HG02623 (cell line): ENCODE data around the gene ATPAF1.
"Not testable (repeated sequence)": the region's sequence is repeated elsewhere in the genome, so short reads cannot be mapped to it uniquely, and the experiment has no call there.

Experiments
- ATAC-seq: cut with Tn5 transposase; IDR thresholded peaks from one replicate; pipeline ENCODE4 v1.9.1; 2021; ENCODE audit warnings: moderate library complexity; ENCODE audit not compliant: unreplicated experiment

Gene ATPAF1

DNA sequence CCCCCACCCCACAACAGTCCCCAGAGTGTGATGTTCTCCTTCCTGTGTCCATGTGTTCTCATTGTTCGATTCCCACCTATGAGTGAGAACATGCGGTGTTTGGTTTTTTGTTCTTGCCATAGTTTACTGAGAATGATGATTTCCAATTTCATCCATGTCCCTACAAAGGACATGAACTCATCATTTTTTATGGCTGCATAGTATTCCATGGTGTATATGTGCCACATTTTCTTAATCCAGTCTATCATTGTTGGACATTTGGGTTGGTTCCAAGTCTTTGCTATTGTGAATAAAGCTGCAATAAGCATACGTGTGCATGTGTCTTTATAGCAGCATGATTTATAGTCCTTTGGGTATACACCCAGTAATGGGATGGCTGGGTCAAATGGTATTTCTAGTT, 17.0 kb downstream of the ATPAF1 start:
- ATAC-seq, result not testable (repeated sequence)

DNA sequence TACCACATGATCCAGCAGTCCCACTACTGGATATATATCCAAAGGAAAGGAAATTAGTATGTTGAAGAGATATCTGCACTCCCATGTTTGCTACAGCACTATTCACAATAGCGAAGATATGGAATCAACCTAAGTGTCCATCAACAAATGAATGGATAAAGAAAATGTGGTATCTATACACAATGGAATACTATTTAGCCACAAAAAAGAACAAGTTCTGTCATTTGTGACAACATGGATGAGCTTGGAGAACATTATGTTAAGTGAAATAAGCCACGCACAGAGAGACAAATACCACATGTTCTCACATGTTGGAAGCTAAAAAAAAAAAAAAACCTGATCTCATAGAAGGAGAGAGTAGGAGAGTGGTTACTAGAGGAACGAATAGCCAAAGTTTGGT, 17.7 kb downstream of the ATPAF1 start:
- no peak for ATAC-seq

DNA sequence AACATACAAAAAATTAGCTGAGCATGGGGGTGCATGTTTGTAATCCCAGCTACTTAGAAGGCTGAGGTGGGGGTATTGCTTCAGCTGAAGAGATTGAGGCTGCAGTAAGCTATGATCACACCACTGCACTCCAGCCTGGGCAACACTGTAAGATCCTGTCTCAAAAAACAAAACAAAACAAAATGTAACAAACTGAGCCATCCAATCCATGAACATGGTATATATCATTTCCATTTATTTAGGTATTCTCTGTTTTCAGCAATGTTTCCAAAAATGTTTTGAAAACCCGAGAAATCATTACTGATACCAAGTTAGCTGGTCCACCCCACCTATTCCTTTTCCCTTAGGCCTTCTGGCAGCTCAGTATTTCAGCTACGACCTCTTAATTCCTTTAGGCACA, 18.4 kb downstream of the ATPAF1 start:
- ATAC-seq, result no peak

DNA sequence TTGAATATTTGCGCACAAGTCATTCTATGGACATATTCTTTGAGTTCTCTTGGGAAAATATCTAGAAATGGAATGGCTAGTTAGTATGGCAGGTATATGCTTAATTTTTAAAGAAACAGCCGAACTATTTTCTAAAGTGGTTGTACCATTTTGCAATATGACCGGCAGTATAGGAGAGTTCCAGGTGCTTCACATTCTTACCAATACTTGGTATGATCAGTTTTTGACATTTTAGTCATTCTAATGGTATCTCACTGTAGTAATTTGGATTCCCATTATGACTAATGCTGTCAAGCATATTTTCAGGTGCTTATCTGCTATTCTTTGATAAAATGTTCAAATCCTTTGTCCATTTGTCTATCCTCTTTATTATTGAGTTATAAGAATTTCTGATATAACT, 20.6 kb downstream of the ATPAF1 start:
- ATAC-seq, result no peak

DNA sequence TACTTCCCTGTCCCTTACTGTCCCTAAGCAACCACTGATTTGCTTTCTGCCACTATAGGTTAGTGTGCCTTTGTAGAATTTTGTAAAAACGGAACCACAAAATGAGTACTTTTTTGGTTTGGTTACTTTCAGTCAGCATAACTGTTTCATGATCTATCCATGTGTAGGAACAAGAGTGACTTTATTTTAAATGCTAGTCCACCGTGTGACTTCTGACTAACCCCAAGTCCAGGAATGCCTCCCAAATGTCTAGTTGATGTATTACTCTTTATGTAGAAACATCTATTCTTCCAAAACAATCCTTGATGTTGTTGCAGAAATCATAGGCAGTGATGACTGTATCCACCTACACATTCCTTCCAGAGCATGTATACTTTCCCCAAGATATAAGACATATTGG, 21.3 kb downstream of the ATPAF1 start:
- ATAC-seq, result no peak

DNA sequence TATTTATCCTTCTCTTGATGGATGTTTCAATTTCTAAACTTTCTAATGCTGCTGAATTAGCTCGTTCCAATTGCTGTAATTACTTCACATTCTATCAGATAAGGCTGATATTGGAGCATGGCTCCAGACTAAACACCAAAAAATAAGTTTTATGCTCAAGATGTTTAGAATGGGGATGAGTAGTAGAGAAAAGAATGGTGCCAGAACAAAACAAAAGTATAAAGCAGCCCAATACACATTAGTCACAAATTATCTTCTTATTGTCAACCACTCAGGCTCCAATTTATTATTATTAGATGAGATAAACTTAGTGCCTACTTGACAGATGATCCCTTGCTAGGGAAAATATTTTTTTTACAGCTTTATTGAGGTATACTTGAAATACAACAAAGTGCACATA, 21.8 kb downstream of the ATPAF1 start:
- no peak for ATAC-seq

DNA sequence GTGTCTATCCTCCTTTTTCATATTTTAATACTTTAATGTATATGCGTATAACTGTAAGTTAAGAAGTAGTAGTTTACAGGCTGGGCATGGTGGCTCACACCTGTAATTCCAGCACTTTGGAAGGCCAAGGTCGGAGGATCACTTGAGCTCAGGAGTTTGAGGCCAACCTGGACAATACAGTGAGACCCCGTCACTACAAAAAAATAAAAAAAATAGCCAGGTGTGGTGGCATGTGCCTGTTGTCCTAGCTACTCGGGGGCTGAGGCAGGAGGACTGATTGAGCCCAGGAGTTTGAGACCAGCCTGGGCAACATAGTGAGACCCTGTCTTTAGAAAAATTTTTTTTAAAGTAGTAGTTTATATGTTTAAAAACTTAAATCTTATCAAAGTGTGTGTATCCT, 22.3 kb downstream of the ATPAF1 start:
- no peak for ATAC-seq

DNA sequence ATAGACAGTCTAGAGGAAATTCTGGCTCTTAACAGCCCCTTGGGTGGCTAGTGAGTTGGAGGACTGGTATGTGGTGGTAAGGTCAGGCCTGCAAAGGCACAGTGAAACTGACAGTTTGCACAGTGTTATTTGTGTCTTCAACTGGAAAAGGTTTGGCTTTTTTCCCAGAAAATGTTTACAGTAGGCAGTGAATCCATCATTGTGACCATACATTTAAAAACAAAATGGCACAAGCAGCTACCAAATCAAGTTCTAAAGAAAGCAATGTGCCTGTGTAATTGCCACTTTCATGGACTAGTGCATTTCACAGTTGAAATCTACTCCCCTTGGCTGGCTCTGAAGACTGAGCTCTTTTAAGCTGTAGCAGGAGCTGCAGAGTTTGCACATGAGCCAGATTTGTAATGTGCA, 24.8 kb downstream of the ATPAF1 start:
- ATAC-seq, result no peak

DNA sequence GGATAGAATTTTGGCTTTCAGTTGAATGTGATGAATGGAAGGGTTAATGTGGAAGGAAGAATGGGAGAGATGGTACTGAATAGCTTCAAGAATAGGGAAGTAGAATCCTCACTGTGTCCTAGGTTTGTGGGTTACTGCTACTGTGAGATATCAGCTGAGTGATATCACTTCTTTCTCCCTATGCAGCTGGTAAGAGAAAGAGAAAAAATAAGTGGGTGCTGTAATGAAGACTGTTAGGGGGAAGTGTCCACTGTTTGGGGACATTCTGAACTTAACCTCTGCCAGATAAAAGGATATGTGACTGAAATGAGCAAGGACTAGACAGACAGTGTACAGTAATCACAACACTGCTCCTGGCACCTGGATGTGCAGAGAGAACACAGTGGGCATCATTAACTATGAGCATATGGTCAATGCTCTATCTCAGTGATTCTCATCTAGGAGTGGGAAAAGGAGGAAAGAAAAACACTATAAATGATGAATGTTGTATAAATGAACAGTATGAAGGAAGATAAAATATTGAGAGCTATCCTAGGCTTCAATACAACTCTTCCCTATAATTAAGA, 26.0 kb downstream of the ATPAF1 start:
- no peak for ATAC-seq

DNA sequence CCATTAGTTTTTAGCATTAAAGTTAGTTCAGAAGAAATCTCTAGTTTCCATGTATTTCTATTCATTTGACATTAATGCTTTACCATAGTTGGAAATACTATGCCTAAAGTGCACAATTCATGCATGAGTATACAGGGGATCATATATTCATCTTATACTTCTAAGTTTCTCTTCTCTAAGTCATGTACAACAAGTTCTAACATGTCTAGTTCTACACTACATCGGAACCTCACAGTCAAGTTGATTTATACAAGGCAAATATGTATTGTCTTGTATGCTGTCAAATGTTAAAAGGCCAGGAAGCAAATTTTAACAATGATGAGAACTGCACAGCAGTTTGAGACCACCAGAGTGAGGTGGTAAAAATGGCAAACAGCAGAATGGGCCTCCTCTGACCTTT, 28.6 kb downstream of the ATPAF1 start:
- ATAC-seq, result no peak

DNA sequence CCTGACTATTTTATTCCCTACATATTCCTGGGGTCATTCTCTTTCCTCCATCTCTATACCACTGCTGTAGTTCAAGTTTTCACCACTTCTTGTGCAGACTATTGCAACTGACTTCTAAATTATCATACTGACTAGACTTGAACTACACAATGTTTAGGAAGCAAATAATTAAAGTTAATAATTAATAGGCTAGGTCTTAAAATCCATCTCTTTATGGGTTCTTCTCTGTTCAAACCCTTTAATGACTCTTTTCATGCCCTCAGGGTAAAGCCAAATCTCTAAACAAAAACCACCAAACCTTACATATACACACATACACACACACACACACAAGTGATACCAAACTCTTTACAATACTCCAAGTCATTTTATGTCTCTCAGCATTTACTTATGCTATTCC, 29.2 kb downstream of the ATPAF1 start:
- no peak for ATAC-seq

DNA sequence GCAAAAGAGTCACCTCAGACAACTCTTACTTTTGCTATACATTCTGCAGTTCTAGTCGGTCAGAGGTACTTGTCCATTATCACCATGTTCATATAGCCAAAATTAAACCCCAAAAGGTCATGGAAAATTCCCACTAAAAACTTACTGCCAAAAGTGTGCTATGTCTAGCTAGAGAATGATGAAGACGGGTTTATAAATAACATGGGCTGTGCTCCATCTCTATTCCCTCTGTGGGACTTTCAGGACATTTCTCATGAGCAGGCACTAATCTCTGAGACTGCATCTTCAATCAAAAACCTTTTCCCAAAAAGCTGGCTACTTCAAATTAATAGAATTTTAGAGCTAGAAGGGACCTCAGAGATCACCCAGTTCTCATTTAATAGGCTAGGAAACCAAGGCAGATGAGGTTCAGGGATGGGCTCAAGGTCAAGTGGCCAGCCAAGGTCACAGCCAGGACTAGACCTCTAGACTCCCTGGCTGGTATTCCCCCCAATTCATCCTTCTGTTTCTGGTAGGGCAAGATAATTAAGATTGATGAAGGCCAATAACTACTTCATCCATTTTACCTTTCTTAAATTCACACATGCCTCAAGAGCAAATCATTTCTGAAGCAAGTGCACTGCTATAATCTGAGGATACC, 30.6 kb downstream of the ATPAF1 start:
- ATAC-seq, result no peak

DNA sequence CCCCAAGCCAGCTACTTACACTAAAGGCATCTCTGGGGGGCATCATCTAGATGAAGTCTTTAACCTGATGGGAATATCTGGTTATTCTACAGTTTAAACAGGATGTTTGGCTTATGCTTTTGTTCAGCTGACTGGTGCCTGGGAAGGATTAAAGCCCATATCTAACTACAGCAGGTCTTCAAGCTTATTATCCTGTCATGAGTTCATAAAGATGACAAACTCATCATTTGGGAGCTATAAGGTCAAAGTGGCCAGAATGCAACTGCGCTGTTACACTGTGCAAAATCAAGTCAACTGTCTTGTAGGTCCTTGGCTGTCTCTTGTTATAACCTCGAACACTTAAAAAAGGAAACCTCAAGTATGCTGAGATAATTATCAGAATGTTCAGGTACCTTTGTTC, 33.0 kb downstream of the ATPAF1 start:
- ATAC-seq, result no peak

DNA sequence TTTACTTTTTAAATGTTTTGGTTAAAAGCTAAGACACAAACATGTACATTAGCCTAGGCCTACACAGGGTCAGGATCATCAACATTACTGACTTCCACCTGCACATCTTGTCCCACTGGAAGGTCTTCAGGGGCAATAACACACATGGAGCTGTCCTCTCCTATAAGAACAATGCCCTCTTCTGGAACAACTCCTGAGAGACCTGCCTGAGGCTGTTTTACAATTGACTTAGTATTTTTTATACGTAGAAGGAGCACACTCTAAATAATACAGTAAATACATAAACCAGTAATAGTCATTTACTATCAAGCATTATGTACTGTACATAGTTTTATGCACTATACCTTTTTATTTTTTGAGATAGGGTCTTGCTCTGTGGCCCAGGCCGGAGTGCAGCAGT, 37.4 kb downstream of the ATPAF1 start:
- no peak for ATAC-seq

DNA sequence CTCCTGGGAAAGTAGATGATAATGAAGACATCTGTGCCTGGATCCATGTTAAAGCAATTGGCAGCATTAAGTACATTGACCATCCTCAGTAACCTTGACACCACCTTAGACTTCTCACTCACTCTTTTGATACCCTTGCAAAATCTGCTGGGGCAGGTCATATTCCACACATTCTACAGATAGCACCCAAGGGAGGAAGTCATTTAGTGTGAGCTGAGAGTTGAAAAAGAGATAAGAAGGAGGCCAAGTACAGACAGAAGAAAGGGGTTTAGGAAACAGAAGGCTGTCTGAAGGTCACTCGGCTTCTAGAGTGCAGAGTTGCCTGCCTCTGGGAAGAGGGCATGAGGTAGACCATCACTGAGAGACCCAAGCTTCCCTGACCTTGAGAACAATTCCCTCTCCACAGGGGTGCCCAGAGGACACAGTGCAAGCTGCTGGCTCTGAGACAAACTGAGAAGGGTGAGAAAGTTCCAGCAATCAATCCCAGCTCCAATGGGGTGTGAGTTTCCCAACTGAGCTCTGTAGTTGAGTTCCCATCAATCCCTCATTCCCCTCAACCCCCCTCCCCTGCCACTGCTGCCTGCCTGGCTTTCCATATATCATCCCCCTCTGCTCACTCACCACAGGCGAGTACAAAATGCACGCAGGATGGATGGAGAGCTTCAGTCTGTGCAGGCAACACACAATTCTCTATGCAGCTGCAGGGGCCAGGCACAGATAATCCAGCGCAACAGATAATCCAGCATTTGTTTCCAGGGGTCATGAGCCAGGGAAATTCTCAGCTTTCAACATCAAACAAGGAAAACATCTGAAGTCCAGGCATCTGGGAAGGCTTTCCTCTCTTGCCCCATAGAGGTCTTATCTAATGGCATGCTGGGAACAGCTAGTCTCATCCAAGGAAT, 44.2 kb downstream of the ATPAF1 start:
- no peak for ATAC-seq

DNA sequence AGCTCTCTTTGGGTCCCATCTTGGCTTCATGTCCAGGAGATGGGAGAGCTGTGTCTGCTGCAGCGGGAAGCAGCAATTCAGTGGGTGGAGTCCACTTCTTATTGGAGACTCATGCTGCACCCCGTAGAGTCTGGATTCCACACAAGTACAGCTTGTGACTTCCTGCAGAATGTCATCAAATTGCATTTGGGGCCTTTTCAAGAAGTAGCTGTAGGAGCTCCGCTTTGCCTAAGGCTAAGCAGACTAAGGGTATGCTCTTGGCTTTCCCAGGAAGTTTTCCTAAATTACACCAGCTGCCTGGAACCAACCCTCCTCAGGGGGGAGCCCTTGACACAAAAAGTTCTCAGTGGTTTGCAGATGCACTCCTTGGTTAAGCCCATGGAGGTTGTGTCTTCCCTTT, 45.8 kb downstream of the ATPAF1 start:
- ATAC-seq, result no peak

DNA sequence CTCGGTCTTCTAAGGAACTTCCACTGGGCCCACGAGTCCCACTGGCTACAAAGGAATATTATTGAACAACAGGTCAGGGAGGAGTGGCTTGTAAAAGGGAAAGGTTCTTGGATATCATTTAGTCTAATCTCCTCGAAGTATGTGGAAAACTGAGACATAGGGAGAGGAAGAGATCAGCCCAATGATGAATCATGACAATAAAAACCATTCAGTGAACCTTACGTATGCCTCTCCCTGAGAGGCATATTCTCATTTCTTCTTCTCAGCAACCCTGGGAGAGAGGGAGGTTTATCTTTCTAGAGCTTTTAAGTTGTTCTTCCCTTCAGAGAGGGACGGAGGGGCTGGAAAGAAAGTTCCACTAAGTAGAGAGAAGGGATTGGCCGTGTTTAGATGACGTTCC, 46.2 kb downstream of the ATPAF1 start:
- ATAC-seq, result no peak

DNA sequence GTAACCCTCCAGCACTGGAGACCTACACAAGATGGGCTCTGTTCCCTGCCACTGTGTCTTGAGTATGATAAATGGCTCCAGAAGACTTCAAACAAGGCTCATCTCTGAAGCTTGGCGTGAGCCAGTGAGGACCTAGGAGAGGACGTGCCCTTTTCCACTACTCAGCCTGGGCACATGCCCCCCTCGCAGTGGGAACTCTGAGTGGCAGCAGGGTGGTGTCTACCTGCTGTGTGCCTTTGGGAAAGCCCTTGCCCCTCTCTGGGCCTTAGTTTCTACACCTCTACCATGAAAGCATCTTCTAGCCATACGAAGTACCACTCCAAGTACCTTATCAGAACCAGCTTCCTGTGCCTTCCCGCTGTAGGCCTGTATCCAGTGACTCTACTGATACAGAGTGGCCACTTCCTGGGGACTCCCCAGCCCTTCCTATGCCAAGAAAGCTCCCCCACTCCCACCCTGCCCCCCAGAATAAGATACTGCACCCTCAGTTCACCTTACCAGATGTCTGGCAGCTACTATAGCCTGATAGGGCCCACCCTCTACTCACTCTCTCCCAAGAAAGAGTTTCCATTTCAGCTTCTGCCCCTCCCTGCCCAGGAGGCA, 48.4 kb downstream of the ATPAF1 start:
- ATAC-seq, result no peak

DNA sequence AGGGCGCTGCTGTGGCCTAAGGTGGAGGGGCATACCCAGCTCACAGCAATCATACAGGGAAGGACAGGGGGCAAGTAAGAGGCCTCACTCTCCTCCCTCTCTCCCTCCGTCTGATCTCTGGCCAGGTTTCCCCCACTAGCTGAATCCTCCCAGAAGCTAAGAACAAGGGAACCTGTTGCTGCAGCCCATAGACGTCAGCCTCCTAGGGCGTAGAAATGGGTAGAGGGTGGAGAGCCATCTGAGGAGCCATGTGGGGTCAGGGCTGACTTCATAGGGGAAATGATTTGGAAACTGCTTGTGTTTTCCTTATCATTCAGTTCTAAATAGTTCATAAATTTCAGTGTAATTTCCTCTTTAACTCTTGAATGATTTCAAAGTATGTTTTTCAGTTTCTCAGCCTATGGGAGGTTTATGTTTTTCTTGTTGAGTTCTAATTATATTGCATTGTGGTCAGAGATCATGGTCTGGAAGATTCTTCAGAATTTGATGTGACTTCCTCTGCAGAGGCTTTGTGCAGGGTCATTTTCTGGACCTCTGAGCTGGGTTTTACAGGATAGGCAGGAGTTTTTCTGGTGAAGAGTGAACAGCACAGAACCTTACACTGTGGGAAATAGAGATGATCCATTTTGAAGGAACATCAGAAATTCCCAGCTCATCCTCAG, 49.3 kb downstream of the ATPAF1 start:
- no peak for ATAC-seq

DNA sequence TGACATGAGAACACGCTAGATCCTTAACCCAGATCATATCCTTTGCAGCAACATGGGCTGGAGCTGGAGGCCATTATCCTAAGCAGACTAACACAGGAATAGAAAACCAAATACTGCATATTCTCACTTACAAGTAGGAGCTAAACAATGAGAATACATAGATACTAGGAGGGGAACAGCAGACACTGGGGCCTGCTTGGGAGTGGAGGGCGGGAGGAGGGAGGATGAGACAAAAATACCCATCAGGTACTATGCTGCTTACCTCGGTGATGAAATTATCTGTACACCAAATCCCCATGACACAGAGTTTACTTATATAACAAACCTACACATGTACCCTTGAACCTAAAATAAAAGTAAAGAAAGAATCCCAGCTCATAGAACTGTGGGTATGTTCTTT, 50.3 kb downstream of the ATPAF1 start:
- no peak for ATAC-seq

DNA sequence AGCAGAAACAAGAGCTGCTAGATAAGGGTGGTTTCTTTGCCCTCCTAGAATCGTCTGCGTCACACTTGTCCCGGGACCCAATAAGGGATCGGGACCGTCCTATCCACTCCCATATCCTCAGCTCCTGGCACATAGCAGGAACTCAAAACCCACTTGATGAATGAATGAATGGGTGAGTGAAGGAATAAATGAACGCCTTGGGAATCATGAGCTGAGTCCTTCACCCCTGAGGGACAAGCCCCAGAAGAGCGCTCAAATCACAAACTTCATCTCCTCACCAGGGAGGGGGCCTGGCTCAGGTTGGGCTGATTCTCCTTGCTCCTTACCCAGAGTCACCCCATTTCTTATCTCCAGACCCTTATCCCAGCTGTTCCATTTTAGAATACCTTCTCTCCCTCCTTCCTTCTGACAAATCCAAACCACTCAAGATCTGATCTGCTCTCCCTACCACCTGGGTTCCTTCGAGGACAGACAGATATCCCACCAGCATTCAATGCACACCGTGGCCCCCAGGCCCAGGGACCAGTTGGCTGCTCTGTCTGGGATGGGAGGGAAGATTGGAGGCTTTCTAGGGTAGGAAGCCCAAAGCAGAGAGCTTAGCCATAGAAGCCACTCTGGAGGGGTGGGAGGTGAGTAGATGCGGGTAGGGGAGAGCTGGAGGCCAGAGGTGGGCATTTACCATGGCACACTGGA, 50.9 kb downstream of the ATPAF1 start:
- no peak for ATAC-seq
